K562 treated with DMSO at 1 percent for 48 hours (cell line): ENCODE data around the gene SPATA25. TPM values are rescaled to one million over a fixed set of nuclear protein-coding genes. Genes with fewer than 3 reads are reported as not detected.

ENCODE experiments used
- total RNA-seq: library from RNA; unstranded; fragments of 300-600 nt; gene quantifications from 2 replicates; pipeline ENCODE4 v1.2.3, GENCODE V29; 2022; ENCODE audit warnings: low replicate concordance; ENCODE audit errors: extremely low read depth

The SPATA25 gene, protein sequence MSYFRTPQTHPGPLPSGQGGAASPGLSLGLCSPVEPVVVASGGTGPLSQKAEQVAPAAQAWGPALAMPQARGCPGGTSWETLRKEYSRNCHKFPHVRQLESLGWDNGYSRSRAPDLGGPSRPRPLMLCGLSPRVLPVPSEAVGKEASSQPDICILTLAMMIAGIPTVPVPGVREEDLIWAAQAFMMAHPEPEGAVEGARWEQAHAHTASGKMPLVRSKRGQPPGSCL
- not detected in 2 replicates for total RNA-seq

DNA sequence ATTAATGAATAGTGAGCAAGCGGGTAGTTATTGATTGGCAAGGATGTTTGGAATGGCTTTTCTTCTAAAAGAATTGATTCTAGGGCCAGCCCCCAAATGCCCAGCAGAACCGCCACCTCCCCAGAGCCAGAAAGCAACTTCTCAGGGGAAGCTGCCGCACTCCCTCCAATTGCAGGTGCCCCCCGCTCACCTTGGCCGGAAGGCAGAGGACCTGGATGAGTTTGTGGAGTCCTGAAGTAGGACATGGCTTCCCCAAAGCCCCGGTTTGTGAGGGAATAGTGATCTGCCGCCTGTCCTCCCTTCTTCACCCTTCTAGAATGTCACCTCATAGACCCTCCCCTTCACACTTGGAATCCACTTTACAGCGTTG, at the start of gene SPATA25:
Gene SPATA25, minus strand, starts transcription at position 277 of the 370 bp plus-strand sequence. Its CDS starts 32 bp downstream, at position 245.

DNA sequence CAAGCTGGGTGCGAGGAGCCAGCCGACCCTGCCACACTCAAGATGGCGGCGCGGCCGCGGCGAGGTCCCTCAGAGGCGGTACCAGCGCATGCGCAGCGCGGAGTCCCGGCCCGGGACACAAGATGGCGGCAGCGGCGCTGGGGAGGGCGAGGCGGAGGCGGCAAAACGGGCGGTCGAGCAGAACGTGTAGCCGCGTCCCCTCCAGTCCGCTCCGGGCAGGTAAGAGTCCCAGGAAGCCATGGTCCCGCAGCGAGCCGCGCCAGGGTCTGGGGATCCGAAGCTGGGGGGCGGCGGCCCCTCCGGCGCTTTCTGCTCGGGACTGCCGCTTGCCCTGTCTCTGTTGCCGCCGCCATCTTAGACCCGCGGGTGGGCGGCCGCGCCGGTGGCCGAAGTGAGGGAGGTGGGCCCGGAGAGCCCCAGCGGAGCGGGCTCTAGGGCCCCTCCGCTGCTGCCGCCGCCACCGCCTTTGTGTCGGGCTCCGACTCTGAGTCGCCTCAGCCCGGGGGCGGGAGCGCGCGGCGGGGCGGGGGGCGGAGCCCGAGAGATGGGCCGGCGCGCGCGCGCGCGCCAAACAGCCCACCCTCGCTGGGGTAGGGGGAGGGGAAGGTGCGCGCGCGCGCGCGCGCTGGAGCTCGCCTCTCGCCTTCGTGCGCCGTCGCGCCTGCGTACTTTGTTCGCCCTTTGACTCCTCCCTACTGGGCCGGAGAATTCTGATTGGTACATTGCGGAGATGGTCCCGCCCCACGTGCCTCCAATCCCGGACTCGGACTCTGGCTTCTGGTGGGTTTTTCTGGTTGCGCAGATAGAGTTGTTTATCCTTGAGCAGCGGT, 47.4 kb upstream of the SPATA25 start, which contains the start of gene PCIF1:
Gene PCIF1, plus strand, starts transcription at position 98 of the 830 bp plus-strand sequence. CDS start 4,317 bp downstream, outside the sequence.

DNA sequence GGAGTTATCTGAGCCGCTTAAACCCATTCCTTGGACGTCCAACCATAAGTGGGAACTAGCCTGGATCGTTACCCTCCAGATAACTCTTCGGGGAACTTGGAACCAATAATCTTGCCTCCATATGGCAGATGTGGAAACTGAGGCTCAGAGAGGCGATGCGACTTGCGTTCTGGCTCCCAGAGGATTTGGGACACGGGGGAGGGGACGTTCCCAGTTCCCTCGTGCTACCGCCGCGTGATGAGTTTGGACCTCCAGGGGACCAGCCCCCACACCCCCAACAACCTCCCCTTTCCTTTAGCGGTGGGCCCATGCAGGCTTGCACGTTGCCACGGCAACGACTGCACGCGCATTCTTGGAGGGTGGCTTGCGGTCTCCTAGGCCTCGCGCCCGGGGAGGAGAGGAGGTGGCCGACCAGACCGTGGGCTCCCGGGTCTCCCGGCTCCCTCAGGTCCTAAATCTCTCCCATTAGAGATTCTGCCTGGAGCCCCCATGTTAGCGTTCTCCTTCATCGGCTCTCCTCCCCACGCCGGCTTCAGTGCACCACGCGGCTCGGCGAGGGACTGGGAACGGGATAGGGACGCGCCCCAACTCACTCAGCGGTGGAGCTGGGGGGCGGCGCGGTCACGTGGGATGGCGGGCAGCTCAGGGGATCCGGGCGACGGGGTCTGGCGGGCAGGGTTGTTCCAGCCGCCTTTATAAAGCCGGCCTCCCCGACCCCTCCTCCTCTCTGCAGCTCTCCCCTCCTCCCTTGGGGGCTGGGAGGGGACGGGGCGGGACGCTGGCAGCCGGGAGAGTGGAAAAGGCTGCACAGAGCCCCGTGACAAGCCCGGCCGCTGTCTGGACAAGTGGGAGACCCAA, 24.3 kb upstream of the SPATA25 start, which contains the start of gene PLTP:
Gene PLTP, minus strand, starts transcription at position 670 of the 858 bp plus-strand sequence. CDS start 703 bp downstream, outside the sequence.

DNA sequence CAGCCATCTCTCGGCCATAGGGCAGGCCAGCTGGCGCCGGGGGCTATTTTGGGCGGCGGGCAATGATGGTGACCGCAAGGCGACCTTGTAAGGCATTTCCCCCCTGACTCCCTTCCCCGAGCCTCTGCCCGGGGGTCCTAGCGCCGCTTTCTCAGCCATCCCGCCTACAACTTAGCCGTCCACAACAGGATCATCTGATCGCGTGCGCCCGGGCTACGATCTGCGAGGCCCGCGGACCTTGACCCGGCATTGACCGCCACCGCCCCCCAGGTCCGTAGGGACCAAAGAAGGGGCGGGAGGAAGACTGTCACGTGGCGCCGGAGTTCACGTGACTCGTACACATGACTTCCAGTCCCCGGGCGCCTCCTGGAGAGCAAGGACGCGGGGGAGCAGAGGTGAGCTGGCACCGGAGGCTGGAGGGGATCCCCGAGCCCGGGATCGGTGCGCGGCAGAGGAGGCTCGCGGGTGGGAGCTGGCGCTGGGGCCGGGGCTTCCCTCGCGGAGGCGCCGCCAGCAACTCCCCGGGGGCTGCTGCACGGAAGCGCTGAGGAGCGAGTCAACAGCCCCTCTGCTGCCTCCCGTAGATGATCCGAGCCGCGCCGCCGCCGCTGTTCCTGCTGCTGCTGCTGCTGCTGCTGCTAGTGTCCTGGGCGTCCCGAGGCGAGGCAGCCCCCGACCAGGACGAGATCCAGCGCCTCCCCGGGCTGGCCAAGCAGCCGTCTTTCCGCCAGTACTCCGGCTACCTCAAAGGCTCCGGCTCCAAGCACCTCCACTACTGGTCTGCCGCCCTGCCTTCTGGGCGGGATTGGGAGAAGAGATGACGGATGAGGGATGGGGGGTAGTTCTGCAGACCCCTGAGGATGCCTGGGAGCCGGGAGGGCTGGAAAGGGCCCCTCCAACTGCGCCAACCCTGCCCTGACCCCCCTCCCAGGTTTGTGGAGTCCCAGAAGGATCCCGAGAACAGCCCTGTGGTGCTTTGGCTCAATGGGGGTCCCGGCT, 3.9 kb upstream of the SPATA25 start, which contains the start of the genes CTSA and NEURL2:
Gene CTSA, plus strand, starts transcription at position 351 of the 999 bp plus-strand sequence. Its CDS starts 234 bp downstream, at position 585.
Gene NEURL2, minus strand, starts transcription at position 224 of the 999 bp plus-strand sequence. Its CDS starts 217 bp downstream, at position 7.

DNA sequence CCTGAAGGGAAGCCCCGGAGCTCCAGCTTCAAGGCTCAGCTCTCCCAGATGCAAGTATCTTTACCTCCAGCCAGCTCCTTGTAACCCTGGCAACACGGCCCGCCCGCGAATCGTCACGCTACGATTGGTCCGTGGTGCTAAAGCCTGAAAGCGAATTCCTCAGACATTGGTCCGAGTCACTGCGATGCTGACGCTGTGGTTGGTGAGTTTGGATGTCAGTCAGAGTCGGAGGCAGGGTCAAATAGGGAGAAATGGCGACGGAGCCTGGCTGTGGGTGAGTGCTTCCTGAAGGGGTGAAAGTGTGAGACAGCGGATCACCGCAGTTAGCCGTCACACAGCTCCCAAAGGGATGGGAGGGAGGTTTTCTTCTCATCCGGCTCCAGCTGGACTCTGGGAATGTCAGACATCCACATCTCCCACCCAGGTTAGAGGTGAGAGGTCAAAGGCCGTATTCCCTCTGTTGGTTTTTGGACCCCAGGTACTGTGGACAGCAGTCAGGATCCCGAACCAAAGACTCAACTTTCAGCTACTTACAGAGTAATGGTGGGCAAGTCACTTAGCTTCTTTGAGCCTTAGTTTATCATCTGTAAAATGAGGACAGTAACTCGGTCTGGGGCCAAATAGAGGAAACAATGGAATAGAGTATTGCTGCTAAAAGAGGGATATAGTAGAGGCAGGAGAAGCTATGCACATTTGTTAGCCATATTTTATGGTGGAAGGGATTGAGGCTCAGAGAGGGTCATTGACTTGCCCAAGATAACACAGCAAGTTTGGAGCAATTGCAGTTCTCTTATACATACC, 6.2 kb downstream of the SPATA25 start, which contains the start of gene ZSWIM1:
Gene ZSWIM1, plus strand, starts transcription at position 240 of the 801 bp plus-strand sequence. CDS start 1,366 bp downstream, outside the sequence.

DNA sequence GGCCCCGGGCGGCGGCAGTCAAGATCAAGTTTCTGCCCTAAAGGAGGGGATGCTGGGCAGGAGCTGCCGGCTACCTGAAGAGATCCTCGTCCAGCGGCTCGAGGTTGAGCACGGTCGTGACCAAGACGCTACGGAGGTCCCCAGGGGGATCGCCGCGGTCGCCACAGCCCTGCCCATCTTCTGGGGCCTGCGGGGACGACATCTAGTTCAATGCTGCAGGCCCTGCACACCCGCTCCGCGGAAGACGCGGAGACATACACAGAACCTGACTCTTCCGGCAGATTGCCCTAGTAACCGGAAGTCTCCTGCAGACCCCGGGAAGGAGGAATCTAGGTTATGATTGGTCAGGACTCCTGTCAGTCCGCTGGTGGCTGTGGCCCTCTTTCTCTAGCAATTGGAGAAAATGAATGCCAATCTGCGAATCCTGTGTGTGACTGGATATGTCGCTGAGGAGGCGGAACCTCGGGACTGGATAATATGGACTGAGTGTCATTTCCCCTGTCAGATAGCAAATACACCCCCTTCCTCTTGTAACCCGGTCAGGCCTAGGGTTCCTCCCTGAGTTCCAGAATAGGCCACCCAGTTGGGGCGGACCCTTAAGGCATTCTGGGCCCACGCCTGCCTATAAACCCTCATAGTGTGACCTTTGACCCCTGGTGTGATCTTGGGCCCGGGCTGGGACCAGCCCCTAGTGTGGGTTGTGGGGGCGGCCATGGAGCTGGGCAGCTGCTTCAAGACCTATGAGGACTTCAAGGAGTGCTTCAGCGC, 30.1 kb downstream of the SPATA25 start, which contains the start of the genes ACOT8 and ZSWIM3:
Gene ACOT8, minus strand, starts transcription at position 279 of the 768 bp plus-strand sequence. Its CDS starts 77 bp downstream, at position 202.
Gene ZSWIM3, plus strand, starts transcription at position 501 of the 768 bp plus-strand sequence. Its CDS starts 212 bp downstream, at position 713.

Other genes starting within 250 kb of the SPATA25 start
- not detected in 2 replicates for gene WFDC11, start 217.4 kb downstream of the SPATA25 start, total RNA-seq
- gene WFDC13, start 185.6 kb downstream of the SPATA25 start, total RNA-seq: not detected in 2 replicates
- gene WFDC10B, start 182.6 kb downstream of the SPATA25 start, total RNA-seq: not detected in 2 replicates
- not detected in 2 replicates for gene SPINT4, start 165.3 kb downstream of the SPATA25 start, total RNA-seq
- gene WFDC3, start 95.7 kb downstream of the SPATA25 start, total RNA-seq: not detected in 2 replicates
- not detected in 2 replicates for gene DNTTIP1, start 95.7 kb downstream of the SPATA25 start, total RNA-seq
- gene UBE2C, start 75.0 kb downstream of the SPATA25 start, total RNA-seq: not detected in 2 replicates
- not detected in 2 replicates for gene TNNC2, start 60.3 kb downstream of the SPATA25 start, total RNA-seq
- not detected in 2 replicates for gene SNX21, start 53.8 kb downstream of the SPATA25 start, total RNA-seq
- not detected in 2 replicates for gene ACOT8, start 30.2 kb downstream of the SPATA25 start, total RNA-seq
- not detected in 2 replicates for gene ZSWIM3, start 30.0 kb downstream of the SPATA25 start, total RNA-seq
- not detected in 2 replicates for gene ZSWIM1, start 6.4 kb downstream of the SPATA25 start, total RNA-seq
- not detected in 2 replicates for gene NEURL2, start 3.6 kb upstream of the SPATA25 start, total RNA-seq
- not detected in 2 replicates for gene CTSA, start 3.7 kb upstream of the SPATA25 start, total RNA-seq
- not detected in 2 replicates for gene PLTP, start 24.5 kb upstream of the SPATA25 start, total RNA-seq
- gene PCIF1, start 47.1 kb upstream of the SPATA25 start, total RNA-seq: not detected in 2 replicates
- not detected in 2 replicates for gene ZNF335, start 84.6 kb upstream of the SPATA25 start, total RNA-seq
- not detected in 2 replicates for gene MMP9, start 121.3 kb upstream of the SPATA25 start, total RNA-seq
- gene SLC12A5, start 141.6 kb upstream of the SPATA25 start, total RNA-seq: not detected in 2 replicates
- not detected in 2 replicates for gene NCOA5, start 202.3 kb upstream of the SPATA25 start, total RNA-seq
- not detected in 2 replicates for gene CD40, start 230.7 kb upstream of the SPATA25 start, total RNA-seq